GM19438 (cell line): ENCODE data around the gene CEBPZ.

Experiments used
- ATAC-seq: cut with Tn5 transposase; IDR thresholded peaks from one replicate; pipeline ENCODE4 v1.9.1; 2021; ENCODE audit warnings: low read depth; ENCODE audit not compliant: unreplicated experiment

CEBPZ gene

DNA sequence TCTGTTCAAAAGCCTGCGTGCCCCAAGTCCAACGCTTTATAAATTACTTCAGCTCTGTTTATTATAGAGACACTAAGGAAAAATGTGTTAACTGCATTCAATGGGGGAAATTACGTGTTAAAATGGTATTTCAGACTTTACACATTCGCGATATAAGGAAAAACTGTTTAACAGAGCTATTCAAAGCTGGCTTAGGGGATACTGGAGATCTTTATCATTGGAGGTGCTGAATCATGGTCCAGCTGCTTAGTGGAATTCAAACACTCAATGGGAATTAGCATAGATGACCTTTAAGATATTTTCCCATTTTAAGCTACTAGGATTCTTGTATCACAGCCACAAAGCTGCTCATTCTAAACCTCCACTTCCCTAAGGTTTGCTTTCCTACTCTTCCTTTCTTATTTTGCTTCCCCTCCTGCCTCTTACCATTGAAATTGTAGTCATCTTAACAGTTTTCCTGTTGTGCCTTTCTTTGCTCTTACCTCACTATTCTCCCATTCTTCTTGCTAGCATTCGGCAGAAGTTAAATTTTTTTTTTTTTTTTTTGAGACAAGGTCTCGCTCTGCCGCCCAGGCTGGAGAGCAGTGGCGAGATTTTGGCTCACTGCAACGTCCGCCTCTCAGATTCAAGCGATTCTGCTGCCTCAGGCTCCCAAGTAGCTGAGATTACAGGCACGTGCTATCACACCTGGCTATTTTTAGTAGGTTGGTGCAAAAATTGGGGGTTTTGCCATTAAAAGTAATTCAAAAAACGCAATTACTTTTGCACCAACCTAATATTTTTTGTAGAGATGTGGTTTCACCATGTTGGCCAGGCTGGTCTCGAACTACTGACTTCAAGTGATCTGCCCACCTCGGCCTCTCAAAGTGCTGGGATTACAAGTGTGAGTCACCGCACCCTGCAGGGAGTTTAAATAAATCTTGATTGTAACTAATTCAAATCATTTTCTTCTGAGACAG lies 49.4 kb downstream of the CEBPZ start:
- ATAC-seq: no peak

DNA sequence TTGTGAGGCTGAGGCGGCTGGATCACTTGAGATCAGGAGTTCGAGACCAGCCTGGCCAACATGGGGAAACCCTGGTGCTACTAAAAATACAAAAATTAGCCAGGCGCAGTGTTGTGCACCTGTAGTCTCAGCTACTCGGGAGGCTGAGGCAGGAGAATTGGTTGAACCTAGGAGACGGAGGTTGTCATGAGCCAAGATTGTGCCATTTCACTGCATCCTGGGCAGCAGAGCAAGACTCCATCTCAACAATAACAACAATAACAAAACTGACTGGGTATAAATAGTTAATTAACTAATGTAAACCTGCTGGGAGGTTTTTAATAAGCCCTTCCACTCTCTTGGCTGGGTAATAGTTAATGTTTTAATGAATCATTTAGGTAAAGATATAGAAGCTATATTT lies 50.8 kb downstream of the CEBPZ start:
- ATAC-seq: no peak

DNA sequence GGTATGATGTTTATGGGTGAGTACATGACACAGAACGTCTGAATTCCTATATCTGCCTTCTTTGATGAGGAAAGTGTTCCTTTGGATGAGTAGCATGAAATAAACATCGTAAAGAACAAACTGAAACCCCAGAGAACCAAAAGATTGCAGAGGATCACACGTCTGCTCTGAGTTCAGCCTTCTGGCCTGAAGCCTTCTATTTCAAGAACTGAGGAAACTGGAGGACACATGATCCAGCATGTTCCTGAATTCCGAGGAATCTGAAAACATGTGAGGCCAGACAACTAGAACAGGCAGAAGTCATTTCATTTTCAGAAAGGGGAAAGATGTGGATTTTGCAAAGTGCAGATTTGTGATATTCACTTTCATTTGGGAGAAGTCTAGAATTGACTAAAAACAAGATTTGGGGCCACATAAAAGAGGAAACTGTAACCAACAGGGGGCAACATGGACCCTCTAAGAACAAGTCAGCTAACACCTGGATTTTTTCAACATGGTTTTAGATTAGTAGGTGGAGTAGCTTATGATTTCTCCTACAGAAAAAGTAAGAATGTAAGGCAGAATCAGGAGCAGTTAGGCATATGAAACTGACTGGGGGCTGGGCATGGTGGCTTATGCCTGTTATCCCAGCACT lies 51.3 kb downstream of the CEBPZ start:
- ATAC-seq: no peak

DNA sequence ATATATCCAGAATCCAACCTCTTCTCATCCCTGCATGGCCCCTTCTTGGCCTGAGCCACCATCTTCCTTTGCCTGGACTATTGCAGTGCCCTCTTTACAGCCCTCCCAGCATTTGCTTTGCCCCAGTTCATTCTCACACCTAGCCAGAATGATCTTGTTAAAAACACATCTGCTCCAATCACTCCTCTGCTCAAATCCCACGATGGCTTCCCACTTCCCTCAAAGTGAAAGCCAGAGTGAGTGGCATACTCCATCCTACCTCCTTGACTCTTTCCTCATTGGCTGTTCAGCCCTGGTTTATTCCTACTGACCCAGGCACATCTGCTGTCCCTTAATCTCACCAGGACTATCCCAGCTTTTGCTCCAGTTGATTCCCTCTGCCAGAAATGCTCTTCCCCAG lies 57.7 kb downstream of the CEBPZ start:
- no peak for ATAC-seq

DNA sequence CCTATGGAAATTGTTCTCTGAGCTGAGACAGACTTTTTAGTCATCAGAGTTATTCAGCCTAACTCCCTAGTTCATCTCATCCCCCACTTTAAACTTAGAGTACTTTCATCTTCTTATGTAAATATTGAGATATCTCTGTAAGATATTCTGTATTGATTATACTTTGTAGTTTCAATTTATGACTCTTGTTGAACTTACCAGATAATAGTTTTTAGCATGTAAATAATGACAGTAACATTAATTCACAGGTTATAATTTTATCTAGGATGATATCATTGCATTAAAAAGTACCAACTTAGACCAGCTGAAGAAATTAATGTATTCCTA lies 59.8 kb downstream of the CEBPZ start:
- no peak for ATAC-seq

DNA sequence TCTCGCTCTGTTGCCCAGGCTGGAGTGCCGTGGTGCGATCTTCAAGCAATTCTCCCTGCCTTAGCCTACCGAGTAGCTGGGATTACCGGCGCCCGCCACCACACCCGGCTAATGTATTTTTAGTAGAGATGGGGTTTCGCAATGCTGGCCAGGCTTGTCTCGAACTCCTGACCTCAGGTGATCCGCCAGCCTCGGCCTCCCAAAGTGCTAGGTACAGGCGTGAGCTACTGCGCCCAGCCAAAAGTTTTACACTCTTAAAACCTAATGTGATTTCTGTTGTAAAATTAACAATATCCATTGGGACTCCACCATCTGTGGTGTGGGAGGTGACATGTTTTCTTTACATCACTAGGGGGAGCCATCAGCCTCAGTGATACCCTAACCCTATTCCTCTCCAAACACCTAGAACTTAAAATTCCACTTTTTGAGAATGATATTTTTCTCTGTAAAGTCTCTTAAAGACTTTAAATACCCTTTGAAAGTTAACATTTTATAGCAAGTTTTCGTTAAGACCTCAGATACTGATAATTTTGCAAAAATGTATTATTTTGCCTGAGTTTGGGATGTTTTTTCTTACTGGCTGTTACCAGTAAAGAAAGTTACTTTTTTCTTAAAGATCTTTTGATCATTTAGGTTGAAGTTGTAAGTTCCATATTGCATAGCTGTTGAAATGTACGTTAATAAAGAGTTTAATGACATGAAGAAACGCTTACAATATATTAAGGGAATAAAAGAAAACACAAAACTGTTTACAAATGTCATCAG lies 63.0 kb downstream of the CEBPZ start:
- ATAC-seq: no peak

DNA sequence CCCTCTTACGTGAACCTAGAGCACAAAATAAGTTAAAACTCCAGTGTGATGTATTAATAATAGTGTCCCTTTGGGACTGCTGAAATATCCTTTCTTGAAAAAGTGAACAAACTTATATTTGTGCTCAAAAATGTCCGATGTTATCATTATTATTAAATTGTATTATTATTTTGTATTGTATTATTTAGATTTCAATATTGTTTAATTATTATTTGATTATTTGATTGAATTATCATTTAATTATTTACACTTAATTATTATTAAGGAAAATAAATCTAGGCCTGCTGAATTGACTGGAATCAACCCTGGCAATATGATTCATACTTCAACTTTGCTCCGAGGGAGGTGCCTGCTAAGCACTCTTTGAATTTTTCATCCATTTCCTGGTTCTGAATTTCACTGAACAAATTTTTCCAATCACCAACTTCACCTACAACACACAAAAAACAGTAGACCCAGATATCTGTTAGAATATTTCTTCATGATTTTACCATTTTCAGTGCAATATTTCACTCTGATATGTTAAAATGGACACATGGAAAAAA lies 63.7 kb downstream of the CEBPZ start:
- no peak for ATAC-seq

DNA sequence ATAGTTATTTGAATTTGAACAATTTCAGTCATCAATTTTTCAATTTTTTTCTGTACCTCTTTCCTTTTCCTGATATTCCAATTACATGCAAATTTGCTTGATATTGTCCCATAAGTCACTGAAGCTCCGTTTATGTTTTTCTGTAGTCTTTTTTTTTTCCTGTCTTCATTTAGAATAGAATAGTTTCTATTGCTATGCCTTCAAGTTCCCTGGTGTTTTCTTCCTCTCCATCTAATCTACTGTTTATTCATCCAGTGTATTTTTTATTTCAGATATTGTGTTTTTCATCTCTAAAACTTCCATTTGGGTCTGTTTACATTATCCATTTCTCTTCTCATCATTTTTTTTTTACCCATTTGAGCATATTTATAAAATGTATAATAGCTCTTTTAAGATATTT lies 66.6 kb downstream of the CEBPZ start:
- ATAC-seq: no peak

DNA sequence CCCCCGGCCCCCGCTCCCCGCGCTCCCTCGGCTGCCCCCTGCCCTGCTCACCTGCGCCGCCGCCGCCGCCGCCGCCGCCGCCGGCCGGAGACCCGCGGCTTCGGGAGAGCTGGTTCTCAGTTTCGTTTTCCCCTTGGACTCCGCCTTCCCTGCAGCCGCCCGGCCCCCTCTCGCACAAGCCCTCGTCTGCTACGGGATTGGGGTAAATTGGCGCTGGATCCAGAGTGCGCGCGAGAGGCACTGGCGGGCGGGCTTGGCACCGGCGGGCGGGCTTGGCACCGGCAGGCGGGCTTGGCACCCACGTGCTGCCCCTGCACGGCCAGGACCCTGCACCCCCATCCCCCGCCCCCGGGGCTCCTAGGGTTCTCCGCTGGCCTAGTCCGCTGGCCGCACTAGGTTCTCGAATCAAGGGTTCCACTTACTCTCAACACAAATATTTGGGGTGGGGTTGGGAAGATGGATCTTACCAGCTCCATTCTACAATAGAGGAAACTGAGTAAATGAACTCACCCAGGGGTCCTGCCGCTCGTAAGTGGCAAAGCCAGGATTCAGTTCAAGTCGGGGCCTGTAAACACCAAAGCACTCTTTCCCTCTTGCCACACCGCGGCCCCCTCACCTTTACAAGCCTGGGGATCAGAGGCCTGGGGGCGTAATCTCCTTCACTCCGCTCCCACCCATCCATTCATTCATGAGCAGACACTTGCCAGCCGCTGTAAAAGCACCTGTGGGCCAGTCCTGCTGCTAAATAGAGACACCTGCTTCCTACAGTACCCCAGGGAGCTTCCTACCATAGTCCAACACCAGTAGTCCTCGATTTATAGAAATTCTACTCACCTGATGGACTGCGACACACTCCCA lies 74.3 kb downstream of the CEBPZ start, which contains the start of gene EIF2AK2:
Gene EIF2AK2 (minus strand): TSS at position 124 of the 858 bp plus-strand sequence. CDS start 9,174 bp downstream, outside the sequence.
- ATAC-seq: peak; percentile 88

DNA sequence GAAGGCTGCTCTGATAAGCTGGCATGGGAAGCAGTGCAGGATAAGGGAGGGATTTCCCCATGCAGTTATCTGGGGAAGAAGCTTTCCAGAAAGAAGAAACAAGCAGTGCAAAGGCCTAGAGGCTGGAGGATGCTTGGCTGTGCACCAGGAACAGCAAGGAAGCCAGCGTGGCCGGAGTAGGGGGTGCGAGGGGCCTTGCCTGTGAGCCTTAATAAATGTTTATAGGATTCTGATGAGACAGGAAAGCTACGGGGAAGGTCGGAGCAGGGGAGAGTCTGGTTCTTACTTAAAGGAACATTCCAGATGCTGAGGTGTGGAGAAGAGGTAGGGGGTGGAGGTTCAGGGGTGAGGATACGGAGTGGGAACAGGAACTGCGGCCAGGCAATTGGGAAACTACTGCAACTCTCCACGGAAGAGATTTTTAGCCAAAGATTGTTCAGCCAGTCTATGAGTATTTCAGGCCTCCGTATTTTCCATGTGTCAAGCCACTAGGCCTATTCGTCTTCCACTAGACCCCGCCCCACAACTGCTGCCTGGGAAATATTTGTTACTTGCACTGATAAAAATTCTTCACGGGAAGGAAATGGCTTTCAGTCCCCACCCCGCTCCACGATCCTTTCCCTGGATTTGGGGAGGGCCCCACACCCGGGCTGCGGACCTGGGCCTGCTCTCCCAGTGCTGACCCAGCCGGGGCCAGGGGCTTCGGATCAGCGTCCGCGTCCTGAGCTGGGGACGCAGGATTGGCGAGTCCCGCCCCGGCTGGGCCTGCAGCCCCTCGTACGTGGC lies 75.1 kb downstream of the CEBPZ start:
- peak; percentile 22 for ATAC-seq

DNA sequence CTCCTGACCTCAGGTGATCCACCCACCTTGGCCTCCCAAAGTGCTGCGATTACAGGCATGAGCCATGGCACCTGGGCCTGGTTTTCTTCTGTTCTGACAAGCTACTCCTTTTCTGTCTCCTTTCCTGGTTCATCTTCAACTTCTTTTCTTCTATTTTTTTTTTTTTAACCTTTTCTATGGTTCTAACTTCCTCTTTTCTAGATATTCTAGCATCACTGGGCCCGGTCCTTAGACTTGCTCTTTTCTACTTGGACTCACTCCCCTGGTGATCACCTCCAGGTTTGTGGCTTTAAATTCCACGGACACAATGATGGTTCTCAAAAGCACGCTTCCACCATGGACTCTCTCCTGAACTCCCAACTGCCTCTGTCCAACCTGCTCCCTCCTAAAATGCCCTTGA lies 76.6 kb downstream of the CEBPZ start:
- ATAC-seq: no peak

DNA sequence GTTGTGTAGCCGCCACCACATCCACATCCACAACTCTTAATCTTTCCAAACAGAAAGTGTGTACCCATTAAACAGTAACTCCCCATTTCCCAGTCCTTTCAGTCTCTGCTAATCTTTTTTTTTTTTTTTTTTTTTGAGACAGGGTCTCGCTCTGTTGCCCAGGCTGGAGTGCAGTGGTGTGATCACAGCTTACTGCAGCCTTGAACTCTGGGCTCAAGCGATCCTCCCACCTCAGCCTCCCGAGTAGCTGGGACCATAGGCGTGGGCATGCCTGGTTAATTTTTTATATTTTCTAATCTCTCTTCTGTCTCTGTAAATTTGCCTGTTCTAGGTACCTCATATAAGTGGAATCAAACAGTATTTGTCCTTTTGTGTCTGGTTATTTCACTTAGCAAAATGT lies 78.2 kb downstream of the CEBPZ start:
- no peak for ATAC-seq
